Kasumi-1 (cell line): ENCODE measurements around the gene ZNF516.
A peak's percentile ranks its signal among the peaks of the same experiment; 100 is the strongest.
"Not testable (repeated sequence)": the region's sequence is repeated elsewhere in the genome, so short reads cannot be mapped to it uniquely, and the experiment has no call there.

Experiments used
- DNase-seq, 2 experiments: peaks; one replicate each; lab custom pipeline; 2025; lab: John Stamatoyannopoulos, UW

ZNF516 gene

DNA sequence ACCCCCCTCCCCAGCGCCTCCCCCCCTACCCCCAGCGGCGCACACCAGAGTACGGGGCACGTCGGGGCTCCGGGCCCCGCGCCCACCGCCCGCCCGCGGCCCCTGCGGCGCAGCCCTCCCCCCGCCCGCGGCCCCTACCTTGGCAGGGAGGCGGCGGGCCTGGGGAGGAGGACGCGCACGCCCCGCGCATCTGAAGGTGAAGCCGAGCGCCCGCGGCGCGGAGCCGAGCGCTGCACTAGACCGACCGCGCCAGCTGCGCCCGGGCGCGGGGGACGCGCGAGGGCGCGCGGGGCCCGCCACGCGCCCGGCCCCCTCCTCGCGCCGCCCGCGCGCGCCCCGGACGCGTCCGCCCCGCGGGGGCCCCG lies at the start of gene ZNF516:
Gene ZNF516 (minus strand): TSS at position 237 of the 365 bp plus-strand sequence. CDS start 52,188 bp downstream, outside the sequence.
- no peak for DNase-seq

GRCh38 chr18:76538846-76539245 lies 43.8 kb upstream of the ZNF516 start:
- DNase-seq = no peak

DNA sequence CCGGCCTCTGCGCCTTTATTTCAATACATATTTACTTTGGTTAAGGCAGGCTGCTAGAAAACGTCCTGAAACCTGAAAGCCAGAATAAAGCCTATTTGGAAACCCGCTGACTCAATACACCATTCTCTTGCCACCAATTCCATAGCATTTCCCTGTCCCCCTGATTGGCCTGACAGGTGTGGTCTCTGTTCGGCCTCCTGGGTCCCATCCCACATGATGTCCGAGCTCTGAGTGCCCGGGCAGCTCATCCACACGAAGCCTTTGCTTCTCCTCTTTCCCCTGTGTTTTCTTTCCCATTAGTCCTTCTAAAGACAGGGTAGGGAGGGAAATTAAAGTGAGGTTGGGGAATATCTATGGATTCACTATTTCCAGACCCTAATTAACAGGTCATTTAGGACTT lies 42.6 kb upstream of the ZNF516 start:
- DNase-seq = no peak

GRCh38 chr18:76536593-76536992 lies 41.6 kb upstream of the ZNF516 start:
- DNase-seq = not testable (repeated sequence)

DNA sequence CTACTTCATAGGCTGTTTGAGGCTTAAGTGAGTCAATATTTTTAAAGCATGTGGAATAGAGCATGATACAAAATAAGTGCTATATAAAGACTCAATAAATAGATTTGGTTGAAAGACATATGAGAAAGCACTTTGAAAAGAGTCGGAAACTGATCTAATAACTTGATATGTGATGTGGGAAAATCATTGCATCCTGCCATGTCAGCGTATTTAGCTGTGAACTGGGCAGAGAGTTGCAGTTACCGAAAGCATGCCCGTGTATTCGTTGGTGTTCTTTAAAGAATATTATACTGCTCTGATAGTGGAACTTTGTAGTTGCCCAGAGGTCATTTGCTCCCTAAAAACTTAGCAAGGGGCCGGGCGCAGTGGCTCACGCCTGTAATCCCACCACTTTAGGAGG lies 37.8 kb upstream of the ZNF516 start:
- no peak for DNase-seq

GRCh38 chr18:76530846-76531245 lies 35.8 kb upstream of the ZNF516 start:
- DNase-seq = no peak

DNA sequence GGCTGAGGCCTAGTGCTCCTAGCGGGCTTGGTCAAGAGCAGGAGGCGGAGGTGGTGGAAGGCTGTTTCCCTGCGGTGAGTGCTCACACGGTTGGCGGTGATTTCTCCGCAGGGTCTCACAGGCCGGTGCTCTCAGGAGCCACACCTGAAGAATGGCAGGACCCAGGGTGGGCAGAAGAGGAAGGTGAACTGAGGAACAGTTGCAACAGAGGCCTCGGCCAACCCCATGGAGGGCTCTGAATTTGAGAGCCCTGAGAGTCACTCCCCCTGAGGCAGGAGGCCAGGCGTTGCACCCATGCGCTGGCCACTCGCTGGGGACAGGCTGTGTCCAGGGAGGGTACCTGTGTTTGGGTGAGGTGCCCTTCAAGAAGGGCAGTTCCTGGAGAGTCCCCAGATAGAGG lies 35.3 kb upstream of the ZNF516 start:
- no peak for DNase-seq

- no peak for DNase-seq
Measured at GRCh38 chr18:76529433-76529811, 34.4 kb upstream of the ZNF516 start.

- DNase-seq = peak; percentile 46 to 50
Measured at GRCh38 chr18:76528477-76529432, 33.7 kb upstream of the ZNF516 start.

- DNase-seq = no peak
Measured at GRCh38 chr18:76525911-76526310, 30.9 kb upstream of the ZNF516 start.

GRCh38 chr18:76524900-76525698 lies 30.1 kb upstream of the ZNF516 start:
- DNase-seq = no peak

DNA sequence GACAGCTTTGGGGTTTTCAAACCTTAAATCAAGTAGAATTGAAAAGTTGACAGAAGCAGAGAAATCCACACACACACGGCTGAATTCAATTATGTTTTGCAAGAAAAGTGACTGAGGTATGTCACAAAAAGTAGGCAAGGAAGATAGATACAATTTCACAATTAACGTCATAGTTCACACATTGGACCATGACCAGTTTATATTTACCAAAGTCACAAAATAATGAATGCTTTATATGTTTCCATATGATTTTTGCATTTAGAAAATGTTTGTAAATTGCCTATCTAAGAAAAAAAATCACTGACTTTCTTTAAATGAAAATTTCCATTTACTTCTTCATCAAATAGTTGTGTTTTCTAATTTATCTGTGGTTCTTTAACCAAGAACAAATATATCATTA lies 29.4 kb upstream of the ZNF516 start:
- DNase-seq = no peak

GRCh38 chr18:76522551-76522950 lies 27.5 kb upstream of the ZNF516 start:
- DNase-seq = no peak

- no peak for DNase-seq
Measured at GRCh38 chr18:76522122-76522503, 27.1 kb upstream of the ZNF516 start.

DNA sequence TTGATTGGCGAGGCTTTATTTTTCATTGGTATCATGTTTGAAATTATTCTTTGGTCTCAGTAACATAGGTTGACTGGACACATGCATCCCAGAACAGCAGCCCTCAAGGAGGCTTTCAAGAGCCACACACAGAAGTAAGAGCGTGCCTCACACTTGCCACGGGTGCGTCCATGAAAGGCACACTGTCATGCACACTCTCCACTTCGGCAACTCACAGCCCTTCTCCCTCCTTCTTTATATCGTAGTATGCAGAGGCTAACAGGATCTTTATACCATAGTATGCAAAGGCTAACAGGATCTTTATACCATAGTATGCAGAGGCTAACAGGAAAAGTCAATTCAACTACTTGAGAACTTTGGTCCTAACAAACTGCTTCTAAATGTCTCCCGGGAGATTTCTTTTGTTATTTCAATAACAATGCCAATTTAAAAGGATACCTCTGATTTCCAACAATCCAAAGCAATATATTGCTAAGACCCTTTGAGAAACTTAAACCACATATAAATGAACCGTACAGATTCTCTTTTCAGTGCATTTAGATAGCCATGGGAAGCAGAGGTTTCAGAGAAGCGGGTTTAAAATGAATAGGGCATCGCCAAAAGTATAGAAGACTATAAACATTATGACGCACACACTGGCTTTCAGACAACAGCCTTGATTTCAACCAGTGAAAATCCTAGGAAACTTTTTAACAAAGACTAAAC lies 26.5 kb upstream of the ZNF516 start:
- no peak for DNase-seq

- DNase-seq = no peak
Measured at GRCh38 chr18:76518860-76519538, 24.0 kb upstream of the ZNF516 start.

DNA sequence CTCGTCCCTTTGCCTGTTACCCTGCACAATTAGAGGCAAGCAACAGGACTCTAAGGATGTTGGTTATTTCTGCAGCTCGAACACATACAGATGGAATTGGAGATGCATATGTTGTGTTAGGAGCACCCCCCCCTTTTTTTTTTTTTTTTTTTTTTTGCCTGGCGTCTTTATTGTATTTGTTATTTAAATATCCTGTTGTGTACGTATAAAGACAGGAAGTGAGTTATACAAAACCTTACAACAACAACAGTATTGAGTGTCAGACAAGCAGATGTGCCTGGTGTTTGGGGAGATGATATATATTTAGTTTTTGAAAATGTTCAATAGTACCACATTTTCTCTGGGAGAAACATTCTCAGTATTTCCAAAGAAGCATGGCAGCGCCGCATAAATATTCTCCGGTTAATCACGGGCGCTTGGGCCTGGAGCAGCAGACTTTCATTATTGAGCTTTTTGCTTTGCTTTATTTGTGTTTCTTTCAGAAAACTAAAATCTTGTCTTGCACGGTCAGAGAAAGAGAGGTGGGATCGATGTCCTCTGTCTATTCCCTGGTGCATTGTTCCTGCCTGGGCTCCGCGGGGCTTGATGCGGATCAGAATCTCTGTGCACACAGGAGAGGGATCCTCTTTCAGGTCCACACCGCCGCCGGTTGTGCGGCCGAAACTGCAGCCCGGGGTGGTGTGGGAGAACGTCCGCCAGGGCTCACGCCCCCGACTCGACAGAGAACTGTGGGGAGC lies 23.2 kb upstream of the ZNF516 start:
- no peak for DNase-seq

GRCh38 chr18:76515576-76515975 lies 20.5 kb upstream of the ZNF516 start:
- DNase-seq = no peak

GRCh38 chr18:76514573-76514972 lies 19.5 kb upstream of the ZNF516 start:
- no peak for DNase-seq

DNA sequence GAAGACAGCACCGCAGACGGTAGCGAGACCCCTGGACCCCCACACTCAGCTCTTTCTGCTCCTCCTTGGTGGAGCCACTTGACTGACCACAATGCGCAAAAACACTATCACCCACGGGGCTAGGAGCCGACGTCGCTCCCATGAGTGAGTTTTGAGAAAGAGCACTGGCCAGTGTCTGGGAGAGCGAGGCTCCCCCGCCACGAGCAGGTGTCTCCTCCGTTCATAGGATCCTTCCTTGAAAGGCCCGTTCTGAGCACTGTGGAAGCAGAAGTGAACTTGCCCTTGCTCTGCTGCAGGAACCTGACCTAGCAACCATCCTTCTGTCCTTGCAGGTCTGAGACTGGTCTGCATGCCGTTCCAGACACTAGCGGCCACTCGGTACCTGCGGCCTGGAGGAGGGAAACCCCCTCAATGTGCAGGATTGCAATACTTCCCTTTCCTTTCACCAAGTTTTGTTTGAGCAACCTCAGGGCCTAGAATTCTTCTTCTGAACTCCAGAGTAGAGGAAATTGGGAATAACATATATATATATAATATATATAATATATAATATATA lies 12.9 kb upstream of the ZNF516 start:
- no peak for DNase-seq
